IPS DF 6.9 (cell line): ENCODE measurements around the gene RAB20.
"Not testable (repeated sequence)": the region's sequence is repeated elsewhere in the genome, so short reads cannot be mapped to it uniquely, and the experiment has no call there.

Experiments
- DNase-seq: peaks from one replicate; pipeline ENCODE4 v3.0.0-alpha.2; 2013; ENCODE audit warnings: low read depth, low spot score
- H3K27ac ChIP-seq: one replicate; pipeline ENCODE4 v1.5.1; 2013; ENCODE audit warnings: low read length, control low read depth
- H3K27me3 ChIP-seq: 2 replicates; pipeline ENCODE4 v1.6.1; 2013; ENCODE audit warnings: mild to moderate bottlenecking, low read length; ENCODE audit not compliant: control insufficient read depth, insufficient read depth
- H3K36me3 ChIP-seq: 2 replicates; pipeline ENCODE4 v1.6.1; 2013; ENCODE audit warnings: low read length; ENCODE audit not compliant: control insufficient read depth, insufficient read depth
- H3K4me1 ChIP-seq: 2 replicates; pipeline ENCODE4 v1.6.1; 2013; ENCODE audit warnings: low read length; ENCODE audit not compliant: control insufficient read depth, insufficient read depth
- H3K4me3 ChIP-seq: 2 replicates; pipeline ENCODE4 v1.5.1; 2013; ENCODE audit warnings: mild to moderate bottlenecking, low read length
- H3K9me3 ChIP-seq: 2 replicates; pipeline ENCODE4 v1.6.1; 2013; ENCODE audit warnings: low read length, inconsistent platforms; ENCODE audit not compliant: control insufficient read depth, insufficient read depth
- WGBS: extraction: QIAGEN DNeasy Blood & Tissue Kit; methylation state at CpG from one replicate; pipeline ENCODE4 v1.1.7; 2013; ENCODE audit warnings: mixed read lengths, missing lambda C conversion rate; ENCODE audit not compliant: insufficient read length, insufficient coverage; 5-methylcytosine and 5-hydroxymethylcytosine counted together

Gene RAB20

DNA sequence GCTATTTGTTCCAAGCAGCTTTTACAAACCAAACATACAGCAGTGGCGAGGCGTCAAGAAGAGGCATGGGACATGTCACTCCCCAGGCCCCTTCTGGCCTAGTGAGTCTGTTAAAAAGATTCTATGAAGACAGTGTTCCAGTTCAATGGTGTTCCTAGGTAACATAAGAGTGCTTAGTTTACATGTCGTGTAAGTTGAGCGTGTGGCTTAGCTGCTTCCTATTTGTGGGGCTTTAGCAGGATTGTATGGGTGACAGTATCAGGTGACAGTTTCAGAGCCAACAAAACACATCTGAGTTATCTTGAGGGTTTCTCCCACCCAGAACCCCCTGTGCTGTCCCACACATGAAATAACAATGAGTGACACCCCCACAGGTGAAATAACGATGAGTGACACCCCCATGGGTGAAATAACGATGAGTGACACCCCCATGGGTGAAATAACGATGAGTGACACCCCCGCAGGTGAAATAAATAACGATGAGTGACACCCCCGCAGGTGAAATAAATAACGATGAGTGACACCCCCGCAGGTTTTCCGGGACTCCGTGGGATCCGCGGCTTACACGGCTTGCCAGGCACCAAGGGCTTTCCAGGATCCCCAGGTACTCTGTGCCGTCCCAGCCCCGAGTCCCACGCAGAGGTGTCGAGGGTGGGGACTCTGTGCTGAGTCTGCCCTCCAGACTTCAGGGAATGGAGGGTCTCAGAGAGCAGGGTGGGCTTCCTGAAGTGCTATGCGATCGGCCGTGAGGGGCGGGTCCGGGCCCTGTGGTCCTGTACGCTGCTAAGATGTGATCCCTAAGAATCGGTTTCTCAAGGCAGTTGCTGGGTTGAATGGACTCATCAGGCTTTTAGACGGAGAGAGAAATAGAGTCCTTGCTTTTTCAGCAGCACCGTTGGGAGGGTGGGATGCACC is 68.6 kb downstream of the RAB20 start:
- no peaks in the 10 kb centered on the region for H3K4me1 ChIP-seq
- no peak overlapping the region for H3K27ac ChIP-seq
- peaks cover 30% of the 10 kb centered on the region for H3K36me3 ChIP-seq
- no peaks in the 10 kb centered on the region for H3K9me3 ChIP-seq
- no peaks in the 10 kb centered on the region for H3K27me3 ChIP-seq
- no peak overlapping the region for H3K4me3 ChIP-seq
- DNase-seq, result no peak
- no CpG with 5 or more reads among the region's 30 CpGs for WGBS

DNA sequence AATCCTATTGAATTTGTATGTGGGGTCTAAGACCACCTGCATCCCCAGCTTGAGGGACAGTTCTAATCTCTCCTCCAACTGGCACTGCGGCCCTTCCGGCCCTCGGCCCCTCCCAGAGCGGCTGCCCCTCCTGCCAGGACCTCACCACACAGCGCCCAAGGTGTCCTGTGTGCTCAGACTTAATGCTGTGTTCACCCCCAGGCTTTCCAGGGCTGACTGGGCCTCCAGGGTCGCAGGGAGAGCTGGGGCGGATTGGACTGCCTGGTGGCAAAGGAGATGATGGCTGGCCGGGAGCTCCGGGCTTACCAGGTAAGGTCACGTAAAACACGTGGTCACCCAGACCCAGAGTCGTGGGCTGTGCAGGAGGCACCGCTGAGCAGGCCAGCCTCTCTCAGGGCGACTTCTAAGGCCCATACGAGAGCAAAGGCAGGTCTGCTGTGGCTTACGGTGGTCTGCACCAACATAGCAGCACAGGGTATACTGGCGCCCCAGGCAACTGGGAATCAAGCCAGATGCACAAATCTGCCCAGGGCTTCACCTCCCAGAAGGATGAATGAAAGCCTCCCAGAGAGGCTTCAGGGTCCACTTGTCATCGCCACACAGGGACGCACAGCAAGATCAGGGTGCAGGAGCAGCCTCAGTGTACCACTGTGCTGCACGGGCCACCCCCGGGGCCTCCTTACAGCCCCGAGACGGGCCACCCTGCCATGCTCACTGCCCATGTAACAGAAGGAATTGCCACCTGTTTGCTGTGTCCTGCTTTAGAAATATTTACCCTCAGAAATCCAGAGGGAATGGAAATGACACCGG is 69.4 kb downstream of the RAB20 start:
- Histone ChIP-seq H3K4me1 (no peaks in the 10 kb centered on the region), H3K9me3 (no peaks in the 10 kb centered on the region), H3K36me3 (peaks cover 27% of the 10 kb centered on the region), H3K27ac (no peak overlapping the region), H3K4me3 (no peak overlapping the region), H3K27me3 (no peaks in the 10 kb centered on the region)
- WGBS, result no CpG with 5 or more reads among the region's 24 CpGs
- DNase-seq, result no peak

DNA sequence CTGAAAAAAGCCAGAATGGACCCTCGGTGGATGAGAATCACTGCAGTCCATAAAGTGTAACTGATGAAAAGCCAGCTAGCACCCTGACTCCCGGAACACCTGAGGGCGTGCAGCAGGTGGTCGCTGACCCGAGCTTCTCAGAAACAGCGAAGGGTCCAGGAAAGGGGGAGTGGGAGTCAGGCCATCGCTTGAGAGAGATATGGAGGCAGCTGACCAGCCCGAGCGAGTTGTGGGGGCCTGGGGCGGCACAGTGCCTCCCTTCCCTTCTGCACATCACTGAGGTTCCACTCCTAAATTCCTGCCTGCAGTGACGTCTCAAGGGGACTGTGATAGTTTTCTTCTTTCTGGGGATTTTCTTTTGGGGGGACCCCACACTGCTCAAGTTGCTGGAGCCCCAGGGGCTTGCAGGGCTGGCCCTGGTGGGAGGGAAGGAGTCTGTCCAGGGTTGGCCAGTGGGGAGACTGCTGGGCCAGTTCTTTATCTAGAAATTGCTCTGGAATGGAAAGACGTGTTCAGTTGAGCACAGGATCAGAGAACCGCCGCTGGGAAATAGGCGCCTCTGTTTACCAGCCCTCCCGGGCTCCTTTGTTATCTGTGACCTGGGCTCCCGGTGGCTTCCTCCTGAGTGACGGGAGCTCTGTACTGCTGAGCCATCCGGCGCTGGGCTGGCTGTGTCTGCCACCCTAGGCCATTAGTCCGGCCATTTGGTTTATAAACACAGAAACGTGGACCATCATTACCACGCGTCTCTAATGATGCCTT is 71.3 kb downstream of the RAB20 start:
- no peaks in the 10 kb centered on the region for H3K9me3 ChIP-seq
- H3K27me3 ChIP-seq, result no peaks in the 10 kb centered on the region
- no peak for DNase-seq
- peaks cover 10% of the 10 kb centered on the region; the same call in 1 of the 2 replicates for H3K36me3 ChIP-seq
- no peak overlapping the region for H3K4me3 ChIP-seq
- no peak overlapping the region for H3K27ac ChIP-seq
- WGBS, result no CpG with 5 or more reads among the region's 24 CpGs
- H3K4me1 ChIP-seq, result peaks cover 8% of the 10 kb centered on the region; the same call in 1 of the 2 replicates

DNA sequence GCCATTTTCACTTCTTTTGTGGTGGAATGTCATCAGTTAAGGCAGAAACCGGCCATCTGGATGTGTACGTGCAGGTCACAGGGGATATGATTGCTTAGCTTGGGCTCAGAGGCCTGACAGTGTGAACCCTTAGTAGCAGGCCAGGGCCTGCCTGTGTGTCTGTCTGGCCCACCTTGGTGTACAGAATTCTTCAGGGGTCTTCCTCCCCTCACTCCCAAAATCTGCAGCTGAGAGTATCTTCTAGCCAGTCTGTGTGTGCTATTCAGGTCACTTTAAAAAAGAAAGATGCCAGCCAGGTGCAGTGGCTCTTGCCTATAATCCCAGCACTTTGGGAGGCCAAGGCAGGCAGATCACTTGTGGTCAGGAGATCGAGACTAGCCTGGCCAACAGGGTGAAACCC is 74.6 kb downstream of the RAB20 start:
- not testable (repeated sequence) for H3K4me3 ChIP-seq, H3K27ac ChIP-seq, H3K27me3 ChIP-seq, H3K4me1 ChIP-seq, DNase-seq, H3K36me3 ChIP-seq, H3K9me3 ChIP-seq
- WGBS, result no CpG with 5 or more reads among the region's 3 CpGs

DNA sequence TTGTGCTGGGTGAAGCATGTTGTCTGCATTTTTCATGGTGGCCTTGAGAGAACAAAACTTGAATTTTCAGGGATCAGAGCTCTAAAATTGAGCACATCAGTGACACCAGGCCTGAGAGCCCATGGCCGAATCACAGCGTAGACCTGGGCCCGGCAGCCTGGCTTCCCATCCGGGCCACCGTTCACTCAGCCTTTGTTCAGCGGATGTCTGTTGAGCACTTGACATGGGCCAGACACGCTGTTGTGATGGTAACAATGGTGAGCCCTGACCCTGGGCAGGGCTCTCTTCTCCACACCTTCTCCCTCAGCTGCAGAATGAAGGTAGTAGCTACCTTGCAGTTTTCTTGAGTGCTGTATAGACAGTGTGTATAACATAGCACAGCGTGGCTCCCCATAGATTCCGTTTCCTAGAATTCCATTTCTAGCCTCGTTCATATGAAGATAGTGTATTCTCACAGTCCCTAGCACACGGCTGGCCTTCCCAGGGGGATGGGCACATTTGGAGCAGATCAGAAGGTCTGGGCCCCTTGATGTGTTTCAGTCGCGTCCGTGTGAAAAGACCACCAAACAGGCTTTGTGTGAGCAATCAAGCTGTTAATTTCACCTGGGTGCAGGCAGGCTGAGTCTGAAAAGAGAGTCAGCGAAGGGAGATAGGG is 75.3 kb downstream of the RAB20 start:
- no CpG with 5 or more reads among the region's 15 CpGs for WGBS
- Histone ChIP-seq H3K27me3 (no peaks in the 10 kb centered on the region), H3K27ac (no peak overlapping the region), H3K36me3 (peaks cover 5% of the 10 kb centered on the region; the same call in 1 of the 2 replicates), H3K4me3 (no peak overlapping the region), H3K4me1 (peaks cover 9% of the 10 kb centered on the region; the same call in 1 of the 2 replicates), H3K9me3 (no peaks in the 10 kb centered on the region)
- DNase-seq, result peak; percentile 20

DNA sequence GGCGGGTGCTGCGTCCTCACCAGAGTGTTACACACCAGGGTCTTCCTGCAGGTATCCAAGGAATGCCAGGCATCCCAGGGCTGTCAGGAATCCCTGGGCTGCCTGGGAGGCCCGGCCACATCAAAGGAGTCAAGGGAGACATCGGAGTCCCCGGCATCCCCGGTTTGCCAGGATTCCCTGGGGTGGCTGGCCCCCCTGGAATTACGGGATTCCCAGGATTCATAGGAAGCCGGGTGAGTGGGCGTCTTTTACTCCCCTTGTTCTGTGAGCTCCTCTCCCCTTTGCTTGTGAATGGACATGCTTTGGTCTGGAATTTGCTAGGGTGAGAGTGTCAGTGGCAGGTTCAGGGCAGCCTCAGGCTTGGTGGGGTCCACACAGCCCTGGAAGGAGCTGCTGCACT is 75.9 kb downstream of the RAB20 start:
- H3K27me3 ChIP-seq, result no peaks in the 10 kb centered on the region
- peaks cover 9% of the 10 kb centered on the region; the same call in 1 of the 2 replicates for H3K4me1 ChIP-seq
- DNase-seq, result peak; percentile 41
- no CpG with 5 or more reads among the region's 9 CpGs for WGBS
- no peaks in the 10 kb centered on the region for H3K9me3 ChIP-seq
- no peak overlapping the region for H3K27ac ChIP-seq
- H3K4me3 ChIP-seq, result no peak overlapping the region
- H3K36me3 ChIP-seq, result peaks cover 5% of the 10 kb centered on the region; the same call in 1 of the 2 replicates

DNA sequence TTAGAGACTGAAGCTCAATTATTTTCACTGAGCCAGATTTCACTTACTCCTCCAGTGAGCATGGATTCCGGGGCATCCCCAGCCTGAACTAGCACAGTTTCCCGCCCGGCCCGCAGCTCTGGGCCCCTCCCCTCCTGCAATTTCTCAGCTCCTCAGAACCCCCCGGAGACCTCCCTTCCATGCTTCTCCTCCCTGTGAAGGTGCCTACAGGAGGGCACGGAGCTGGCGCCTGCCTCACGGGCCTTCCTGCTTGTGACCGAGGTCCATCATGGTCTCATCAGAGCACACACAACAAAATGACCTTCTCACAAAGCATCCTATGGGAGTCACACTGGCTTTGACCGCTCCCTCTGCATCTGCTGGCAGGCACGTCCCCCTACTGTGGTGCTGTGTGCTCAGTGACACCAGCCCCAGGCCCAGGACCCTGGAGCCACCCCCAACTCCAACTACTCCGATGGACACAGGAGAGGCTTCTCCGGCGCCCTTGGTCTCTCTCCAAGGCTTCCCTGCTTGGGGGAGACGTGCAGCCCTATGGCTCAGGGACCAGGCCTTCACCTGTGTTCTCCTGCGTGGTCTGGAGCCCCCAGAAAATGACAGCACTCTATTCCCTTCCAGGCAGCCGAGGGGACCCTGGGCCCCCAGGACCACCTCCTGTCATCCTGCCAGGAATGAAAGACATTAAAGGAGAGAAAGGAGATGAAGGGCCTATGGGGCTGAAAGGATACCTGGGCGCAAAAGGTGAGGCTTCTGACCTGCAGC is 77.1 kb downstream of the RAB20 start:
- no peak overlapping the region for H3K4me3 ChIP-seq
- no peak for DNase-seq
- no peaks in the 10 kb centered on the region for H3K27me3 ChIP-seq
- no peaks in the 10 kb centered on the region for H3K9me3 ChIP-seq
- H3K36me3 ChIP-seq, result peaks cover 5% of the 10 kb centered on the region; the same call in 1 of the 2 replicates
- H3K27ac ChIP-seq, result no peak overlapping the region
- H3K4me1 ChIP-seq, result peaks cover 9% of the 10 kb centered on the region; the same call in 1 of the 2 replicates
- WGBS, result no CpG with 5 or more reads among the region's 18 CpGs

DNA sequence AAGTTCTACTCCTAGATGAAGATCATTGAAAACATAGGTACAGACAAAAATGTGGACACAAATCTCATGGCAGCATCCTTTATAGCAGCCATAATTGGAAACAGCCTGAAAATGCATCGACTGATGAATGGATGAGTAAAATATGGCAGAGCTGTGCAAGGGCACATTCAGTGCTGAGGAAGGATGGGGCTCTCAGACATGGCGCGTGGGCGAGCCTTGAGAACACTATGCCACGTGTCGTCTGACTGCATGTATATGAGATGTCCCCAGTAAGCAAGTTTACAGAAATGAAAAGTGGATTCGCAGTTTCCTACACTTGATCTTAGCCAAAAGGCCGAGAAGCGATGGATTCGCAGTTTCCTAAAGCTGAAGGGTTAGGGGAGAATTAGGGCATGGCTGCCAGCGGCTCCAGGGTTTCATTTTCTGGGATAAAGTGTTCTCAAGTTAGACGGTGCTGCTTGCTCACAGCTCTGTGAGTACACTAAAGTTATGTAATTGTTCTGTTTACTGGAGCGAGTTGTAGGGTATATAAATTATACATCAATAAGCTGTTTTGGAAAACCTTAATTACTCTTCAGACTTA is 78.0 kb downstream of the RAB20 start:
- no peak for DNase-seq
- Histone ChIP-seq H3K9me3 (no peaks in the 10 kb centered on the region), H3K27ac (no peak overlapping the region), H3K27me3 (no peaks in the 10 kb centered on the region), H3K36me3 (peaks cover 4% of the 10 kb centered on the region; the same call in 1 of the 2 replicates), H3K4me1 (peaks cover 9% of the 10 kb centered on the region; the same call in 1 of the 2 replicates), H3K4me3 (no peak overlapping the region)
- WGBS, result no CpG with 5 or more reads among the region's 13 CpGs

DNA sequence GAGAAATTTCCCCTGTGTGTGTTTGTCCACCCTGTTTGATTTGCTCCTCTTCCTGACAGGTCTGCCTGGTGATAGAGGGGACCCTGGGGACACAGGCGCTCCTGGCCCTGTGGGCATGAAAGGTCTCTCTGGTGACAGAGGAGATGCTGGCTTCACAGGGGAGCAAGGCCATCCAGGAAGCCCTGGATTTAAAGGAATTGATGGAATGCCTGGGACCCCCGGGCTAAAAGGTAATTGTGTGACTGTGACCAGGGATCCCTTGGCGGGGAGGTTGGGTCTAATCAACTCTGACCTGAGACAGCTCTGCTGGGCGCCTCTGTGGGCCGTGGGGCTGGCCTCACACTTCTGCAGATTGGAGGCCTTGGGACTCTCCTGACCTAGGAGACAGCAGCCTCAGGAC is 81.4 kb downstream of the RAB20 start:
- Histone ChIP-seq H3K36me3 (peaks cover 5% of the 10 kb centered on the region; the same call in 1 of the 2 replicates), H3K9me3 (no peaks in the 10 kb centered on the region), H3K27ac (no peak overlapping the region), H3K4me3 (no peak overlapping the region), H3K4me1 (peaks cover 2% of the 10 kb centered on the region; the same call in 1 of the 2 replicates), H3K27me3 (no peaks in the 10 kb centered on the region)
- WGBS, result no CpG with 5 or more reads among the region's 5 CpGs
- no peak for DNase-seq
